Measurements from ENCODE around the gene SERPINA12.

The SERPINA12 gene

GRCh38 chr14:94447206-94447605 lies 62.1 kb downstream of the SERPINA12 start:
- Histone ChIP-seq H3K4me3 (IDR thresholded peaks at IDR 0.05; ENCODE audit: insufficient read depth, low read depth, low read length) (no peak overlapping the region), H3K36me3 (ENCODE audit: insufficient read depth) (no peaks in the 10 kb centered on the region), H3K27me3 (ENCODE audit: insufficient read depth, low read depth) (no peaks in the 10 kb centered on the region), H3K79me2 (ENCODE audit: insufficient read depth, low read depth) (no peaks in the 10 kb centered on the region), H3K9ac (no peak overlapping the region), H3K4me2 (no peak overlapping the region), H4K20me1 (ENCODE audit: insufficient read depth) (no peaks in the 10 kb centered on the region), H3K27ac (no peak overlapping the region), H2AFZ (ENCODE audit: low read depth) (no peak overlapping the region), H3K4me1 (ENCODE audit: low read depth, poor library complexity, severe bottlenecking) (no peaks in the 10 kb centered on the region)
- TF ChIP-seq, protein P1, sequence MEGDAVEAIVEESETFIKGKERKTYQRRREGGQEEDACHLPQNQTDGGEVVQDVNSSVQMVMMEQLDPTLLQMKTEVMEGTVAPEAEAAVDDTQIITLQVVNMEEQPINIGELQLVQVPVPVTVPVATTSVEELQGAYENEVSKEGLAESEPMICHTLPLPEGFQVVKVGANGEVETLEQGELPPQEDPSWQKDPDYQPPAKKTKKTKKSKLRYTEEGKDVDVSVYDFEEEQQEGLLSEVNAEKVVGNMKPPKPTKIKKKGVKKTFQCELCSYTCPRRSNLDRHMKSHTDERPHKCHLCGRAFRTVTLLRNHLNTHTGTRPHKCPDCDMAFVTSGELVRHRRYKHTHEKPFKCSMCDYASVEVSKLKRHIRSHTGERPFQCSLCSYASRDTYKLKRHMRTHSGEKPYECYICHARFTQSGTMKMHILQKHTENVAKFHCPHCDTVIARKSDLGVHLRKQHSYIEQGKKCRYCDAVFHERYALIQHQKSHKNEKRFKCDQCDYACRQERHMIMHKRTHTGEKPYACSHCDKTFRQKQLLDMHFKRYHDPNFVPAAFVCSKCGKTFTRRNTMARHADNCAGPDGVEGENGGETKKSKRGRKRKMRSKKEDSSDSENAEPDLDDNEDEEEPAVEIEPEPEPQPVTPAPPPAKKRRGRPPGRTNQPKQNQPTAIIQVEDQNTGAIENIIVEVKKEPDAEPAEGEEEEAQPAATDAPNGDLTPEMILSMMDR (conservative IDR thresholded peaks at IDR 0.05; ENCODE audit: low read depth, low read length) = no peak

DNA sequence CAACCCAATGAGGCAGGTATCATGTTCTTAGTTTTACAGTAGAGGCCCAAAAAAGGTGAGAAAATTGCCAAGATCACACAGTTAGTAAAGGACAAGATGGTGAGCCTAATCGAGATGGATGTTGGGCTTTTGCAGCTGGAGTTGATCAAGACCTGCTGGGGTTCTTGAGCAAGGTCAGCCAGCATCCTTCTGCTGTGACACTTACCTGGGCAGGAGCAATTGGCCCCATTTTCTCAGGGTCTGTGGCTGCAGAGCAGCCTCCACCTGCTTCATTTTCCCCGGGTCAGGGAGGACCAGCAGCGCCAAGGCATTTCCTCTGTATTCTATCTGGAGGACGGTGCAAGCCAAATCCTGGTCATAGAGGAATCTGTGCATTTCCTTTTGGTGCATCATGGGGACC lies 63.1 kb downstream of the SERPINA12 start:
- Histone ChIP-seq H3K4me2 (no peak overlapping the region), H2AFZ (ENCODE audit: low read depth) (no peak overlapping the region), H3K27me3 (ENCODE audit: insufficient read depth, low read depth) (no peaks in the 10 kb centered on the region), H3K36me3 (ENCODE audit: insufficient read depth) (no peaks in the 10 kb centered on the region), H3K4me3 (IDR thresholded peaks at IDR 0.05; ENCODE audit: insufficient read depth, low read depth, low read length) (no peak overlapping the region), H3K79me2 (ENCODE audit: insufficient read depth, low read depth) (no peaks in the 10 kb centered on the region), H3K27ac (no peak overlapping the region), H3K4me1 (ENCODE audit: low read depth, poor library complexity, severe bottlenecking) (no peaks in the 10 kb centered on the region), H4K20me1 (ENCODE audit: insufficient read depth) (no peaks in the 10 kb centered on the region), H3K9ac (no peak overlapping the region)
- TF ChIP-seq, protein P1 (conservative IDR thresholded peaks at IDR 0.05; ENCODE audit: low read depth, low read length) = no peak

GRCh38 chr14:94445003-94445402 lies 64.3 kb downstream of the SERPINA12 start:
- Histone ChIP-seq H2AFZ (ENCODE audit: low read depth) (no peak overlapping the region), H3K4me3 (IDR thresholded peaks at IDR 0.05; ENCODE audit: insufficient read depth, low read depth, low read length) (no peak overlapping the region), H3K27me3 (ENCODE audit: insufficient read depth, low read depth) (no peaks in the 10 kb centered on the region), H3K9ac (no peak overlapping the region), H4K20me1 (ENCODE audit: insufficient read depth) (no peaks in the 10 kb centered on the region), H3K4me1 (ENCODE audit: low read depth, poor library complexity, severe bottlenecking) (no peaks in the 10 kb centered on the region), H3K4me2 (no peak overlapping the region), H3K27ac (no peak overlapping the region), H3K36me3 (ENCODE audit: insufficient read depth) (no peaks in the 10 kb centered on the region), H3K79me2 (ENCODE audit: insufficient read depth, low read depth) (no peaks in the 10 kb centered on the region)
- TF ChIP-seq, protein P1 (conservative IDR thresholded peaks at IDR 0.05; ENCODE audit: low read depth, low read length) = no peak

DNA sequence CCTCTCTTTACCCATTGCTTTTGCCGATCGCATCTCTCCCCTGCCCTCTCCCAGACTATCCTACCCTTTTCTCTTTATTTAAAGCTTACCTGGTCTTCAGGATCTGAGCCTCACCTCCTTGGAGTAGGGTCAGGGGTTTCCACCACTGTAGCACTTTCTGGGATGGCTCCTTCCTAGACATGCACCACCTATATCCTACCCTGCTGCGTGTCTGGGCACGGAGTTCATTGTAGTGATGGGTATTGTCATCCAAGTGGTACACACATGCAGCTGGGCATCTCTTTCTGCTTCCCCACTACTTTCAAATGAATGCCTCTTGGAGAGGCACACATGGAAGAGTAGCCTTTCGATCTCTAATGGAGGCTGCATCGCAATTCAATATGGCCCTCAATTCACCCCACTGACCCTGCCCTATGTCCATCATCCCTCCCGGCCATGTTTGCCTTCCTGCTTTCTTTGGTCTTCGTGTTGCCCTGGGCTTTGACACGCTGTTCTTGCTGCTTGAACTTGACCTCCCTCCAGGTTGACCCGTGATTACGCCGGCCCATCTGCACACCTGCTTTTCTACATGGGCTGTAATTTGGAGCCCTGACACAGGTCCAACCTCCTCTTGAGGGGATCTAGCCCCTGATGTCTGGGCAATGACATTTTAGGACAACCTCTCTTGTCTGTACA lies 67.6 kb downstream of the SERPINA12 start:
- no peak overlapping the region for H3K4me3 ChIP-seq (IDR thresholded peaks at IDR 0.05; ENCODE audit: insufficient read depth, low read depth, low read length)
- H3K79me2 ChIP-seq (ENCODE audit: insufficient read depth, low read depth) = no peaks in the 10 kb centered on the region
- H3K4me1 ChIP-seq (ENCODE audit: low read depth, poor library complexity, severe bottlenecking) = no peaks in the 10 kb centered on the region
- H3K36me3 ChIP-seq (ENCODE audit: insufficient read depth) = no peaks in the 10 kb centered on the region
- H3K27me3 ChIP-seq (ENCODE audit: insufficient read depth, low read depth) = no peaks in the 10 kb centered on the region
- no peaks in the 10 kb centered on the region for H4K20me1 ChIP-seq (ENCODE audit: insufficient read depth)
- no peak overlapping the region for H3K27ac ChIP-seq
- TF ChIP-seq, protein P1 (conservative IDR thresholded peaks at IDR 0.05; ENCODE audit: low read depth, low read length) = no peak
- H3K9ac ChIP-seq = no peak overlapping the region
- no peak overlapping the region for H2AFZ ChIP-seq (ENCODE audit: low read depth)
- H3K4me2 ChIP-seq = no peak overlapping the region

Data from KMS-11 (cell line).